DOHH2 (cell line): ENCODE results near the gene PAQR4.

Experiments
- CTCF ChIP-seq: fragments of 200-600 bp; sonication (generic); IDR thresholded peaks from one replicate; pipeline ENCODE4 v1.5.1; 2014; ENCODE audit warnings: antibody characterized with exemption, mild to moderate bottlenecking, low read depth, low read length; ENCODE audit not compliant: poor library complexity, severe bottlenecking
- EZH2phosphoT487 ChIP-seq: fragments of 200-600 bp; sonication (generic); IDR thresholded peaks from 2 replicates; pipeline ENCODE4 v1.6.1; 2017; ENCODE audit warnings: borderline replicate concordance, mild to moderate bottlenecking, antibody characterized with exemption, low read length, moderate library complexity, mixed read lengths

GRCh38 chr16:3015865-3016521, 46.8 kb downstream of the PAQR4 start:
- no peak for TF ChIP-seq CTCF
- no peak for TF ChIP-seq EZH2phosphoT487
